ENCODE data around the gene PACS2.

- TF ChIP-seq, protein P1, sequence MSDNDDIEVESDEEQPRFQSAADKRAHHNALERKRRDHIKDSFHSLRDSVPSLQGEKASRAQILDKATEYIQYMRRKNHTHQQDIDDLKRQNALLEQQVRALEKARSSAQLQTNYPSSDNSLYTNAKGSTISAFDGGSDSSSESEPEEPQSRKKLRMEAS (IDR thresholded peaks at IDR 0.05), result no peak
- no peak for TF ChIP-seq REST (IDR thresholded peaks at IDR 0.05; ENCODE audit: low read depth)
- no peak for TF ChIP-seq TAF1 (IDR thresholded peaks at IDR 0.05; ENCODE audit: low read depth)
- no peak for TF ChIP-seq TCF12 (IDR thresholded peaks at IDR 0.05; ENCODE audit: low read depth)
- no peak for TF ChIP-seq CREB1 (IDR thresholded peaks at IDR 0.05; ENCODE audit: low read depth)
- no peak for TF ChIP-seq ZBTB7A (IDR thresholded peaks at IDR 0.05; ENCODE audit: low read depth)
- TF ChIP-seq YY1 (IDR thresholded peaks at IDR 0.05; ENCODE audit: low read depth), result no peak
- no peak for TF ChIP-seq EGR1 (IDR thresholded peaks at IDR 0.05)
- TF ChIP-seq EP300 (IDR thresholded peaks at IDR 0.05; ENCODE audit: borderline replicate concordance), result no peak
- no peak for TF ChIP-seq RAD21 (IDR thresholded peaks at IDR 0.05; ENCODE audit: low read depth)
- TF ChIP-seq CEBPB (IDR thresholded peaks at IDR 0.05), result no peak
Observed at GRCh38 chr14:105304565-105304964, 10.0 kb upstream of the PACS2 start.

Measured in Ishikawa (cell line).